Brain microvascular endothelial cell (primary cell): Measurements from ENCODE around the gene PDE4D.

ENCODE experiments used
- DNase-seq: peaks from one replicate; pipeline ENCODE4 v3.0.0-alpha.2; 2020
- H3K27ac ChIP-seq: fragments of 250-450 bp; sonication (Bioruptor Pico); 2 replicates; pipeline ENCODE4 v1.5.1; 2020; ENCODE audit warnings: mild to moderate bottlenecking, moderate library complexity
- H3K27me3 ChIP-seq: fragments of 250-450 bp; sonication (Bioruptor Pico); replicated peaks from 2 replicates; pipeline ENCODE4 v1.5.1; 2020; ENCODE audit warnings: mild to moderate bottlenecking
- H3K36me3 ChIP-seq: fragments of 250-450 bp; sonication (Bioruptor Pico); replicated peaks from 2 replicates; pipeline ENCODE4 v1.5.1; 2020; ENCODE audit warnings: mild to moderate bottlenecking
- H3K4me3 ChIP-seq: 2 replicates; pipeline ENCODE4 v1.5.1; 2011; ENCODE audit warnings: low read depth, mild to moderate bottlenecking, control low read depth, low read length, moderate library complexity
- in situ Hi-C: cut with HindIII; loops from 2 replicates; pipeline ENCODE4 v1.10.0; 2017; ENCODE audit warnings: low sequenced_read_pairs, low pct_ligation_motif_present
- TF ChIP-seq, protein P1 (sequence below): IDR thresholded peaks from 2 replicates; pipeline ENCODE4 v1.5.1; 2011; ENCODE audit warnings: low read depth, mild to moderate bottlenecking, moderate library complexity, low read length, control low read depth, inconsistent platforms; ENCODE audit errors: missing control alignments

PDE4D gene

DNA sequence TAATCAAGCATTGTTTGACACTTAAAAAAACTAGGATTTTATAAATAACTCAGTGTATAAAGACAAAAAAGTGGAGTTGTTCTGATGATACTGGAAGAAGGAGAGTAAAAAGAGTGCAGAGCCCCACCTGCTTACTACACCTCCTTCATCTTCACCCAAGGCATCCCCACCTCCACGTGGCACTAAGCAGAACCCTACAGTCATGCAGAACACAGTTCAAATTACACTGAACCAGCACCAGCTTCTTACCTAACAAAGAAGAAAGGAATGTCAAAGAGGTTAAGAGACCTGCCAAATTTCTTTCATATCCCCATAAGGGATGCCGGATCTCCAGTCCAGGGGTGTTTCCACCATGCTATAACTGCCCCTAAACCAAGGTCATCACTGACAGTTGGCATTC lies 55.5 kb downstream of the PDE4D start:
- in situ Hi-C loops, result no loop called here
- H3K36me3 ChIP-seq, result no peaks in the 10 kb centered on the region
- H3K27ac ChIP-seq, result no peak overlapping the region
- H3K4me3 ChIP-seq, result no peak overlapping the region
- no peaks in the 10 kb centered on the region for H3K27me3 ChIP-seq
- TF ChIP-seq, protein P1, sequence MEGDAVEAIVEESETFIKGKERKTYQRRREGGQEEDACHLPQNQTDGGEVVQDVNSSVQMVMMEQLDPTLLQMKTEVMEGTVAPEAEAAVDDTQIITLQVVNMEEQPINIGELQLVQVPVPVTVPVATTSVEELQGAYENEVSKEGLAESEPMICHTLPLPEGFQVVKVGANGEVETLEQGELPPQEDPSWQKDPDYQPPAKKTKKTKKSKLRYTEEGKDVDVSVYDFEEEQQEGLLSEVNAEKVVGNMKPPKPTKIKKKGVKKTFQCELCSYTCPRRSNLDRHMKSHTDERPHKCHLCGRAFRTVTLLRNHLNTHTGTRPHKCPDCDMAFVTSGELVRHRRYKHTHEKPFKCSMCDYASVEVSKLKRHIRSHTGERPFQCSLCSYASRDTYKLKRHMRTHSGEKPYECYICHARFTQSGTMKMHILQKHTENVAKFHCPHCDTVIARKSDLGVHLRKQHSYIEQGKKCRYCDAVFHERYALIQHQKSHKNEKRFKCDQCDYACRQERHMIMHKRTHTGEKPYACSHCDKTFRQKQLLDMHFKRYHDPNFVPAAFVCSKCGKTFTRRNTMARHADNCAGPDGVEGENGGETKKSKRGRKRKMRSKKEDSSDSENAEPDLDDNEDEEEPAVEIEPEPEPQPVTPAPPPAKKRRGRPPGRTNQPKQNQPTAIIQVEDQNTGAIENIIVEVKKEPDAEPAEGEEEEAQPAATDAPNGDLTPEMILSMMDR, result no peak
- DNase-seq, result no peak

DNA sequence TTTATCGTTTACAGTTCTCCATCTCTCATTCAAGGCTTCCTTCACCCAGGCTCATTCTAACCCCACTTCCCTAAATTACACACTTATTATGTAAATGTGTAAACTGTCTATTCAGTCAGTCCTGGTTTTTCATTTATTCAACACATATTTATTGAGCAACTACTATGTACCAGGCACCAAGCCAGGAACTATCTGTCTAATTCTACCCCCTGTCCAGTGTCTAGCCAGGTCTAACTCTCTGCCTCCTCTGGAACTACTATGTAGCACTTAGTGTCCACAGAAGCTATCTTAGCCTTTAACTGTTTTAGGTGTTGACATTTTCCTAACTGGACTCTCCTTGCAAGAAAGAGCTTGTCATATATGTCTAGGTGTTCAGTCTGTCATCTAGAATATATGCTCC lies 56.5 kb downstream of the PDE4D start:
- no peak overlapping the region for H3K27ac ChIP-seq
- TF ChIP-seq, protein P1, result no peak
- no peaks in the 10 kb centered on the region for H3K27me3 ChIP-seq
- H3K4me3 ChIP-seq, result no peak overlapping the region
- no peak for DNase-seq
- in situ Hi-C loops, result no loop called here
- H3K36me3 ChIP-seq, result no peaks in the 10 kb centered on the region

DNA sequence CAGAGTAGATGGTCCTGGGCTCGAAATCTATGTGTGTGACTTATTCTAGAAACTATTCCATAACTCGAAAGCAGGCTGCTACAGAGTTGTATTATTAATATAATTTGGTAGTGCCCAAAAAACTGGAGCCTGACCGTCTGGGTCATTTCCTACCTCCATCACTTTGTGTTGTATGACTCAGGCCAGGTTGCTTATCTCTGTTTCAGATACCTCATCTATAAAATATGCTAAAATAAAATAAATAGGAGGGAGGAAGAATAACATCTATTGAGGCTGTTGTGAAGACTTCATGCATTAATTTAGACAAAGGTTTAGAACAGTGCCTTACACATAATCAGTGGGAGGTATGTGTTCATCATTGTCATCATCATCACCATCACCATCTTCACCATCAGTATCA lies 57.7 kb downstream of the PDE4D start:
- DNase-seq, result peak; percentile 29
- in situ Hi-C loops, result no loop called here
- Histone ChIP-seq H3K36me3 (no peaks in the 10 kb centered on the region), H3K27me3 (no peaks in the 10 kb centered on the region), H3K27ac (no peak overlapping the region), H3K4me3 (no peak overlapping the region)
- TF ChIP-seq, protein P1, result no peak

DNA sequence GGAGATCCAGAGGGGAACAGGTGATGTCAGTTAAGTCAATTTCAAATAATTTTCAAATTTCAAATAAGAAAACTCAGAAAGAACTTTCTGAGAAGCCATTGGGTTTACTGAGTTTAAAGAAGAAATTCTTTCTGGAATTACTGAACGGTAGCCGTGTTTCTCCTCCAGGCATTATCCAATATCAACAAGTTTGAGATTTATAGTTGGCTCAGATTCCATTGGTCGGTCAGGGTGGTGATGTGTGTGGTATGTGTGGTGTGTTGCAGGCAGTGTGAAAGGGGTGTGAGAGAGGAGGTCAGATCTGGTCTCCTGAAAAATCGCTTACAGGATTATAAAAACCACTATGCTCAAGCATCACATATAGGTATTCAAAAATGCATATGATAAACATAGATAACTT lies 60.1 kb downstream of the PDE4D start:
- TF ChIP-seq, protein P1, result no peak
- DNase-seq, result no peak
- no peak overlapping the region for H3K27ac ChIP-seq
- no peak overlapping the region for H3K4me3 ChIP-seq
- in situ Hi-C loops, result no loop called here
- H3K27me3 ChIP-seq, result no peaks in the 10 kb centered on the region
- no peaks in the 10 kb centered on the region for H3K36me3 ChIP-seq

DNA sequence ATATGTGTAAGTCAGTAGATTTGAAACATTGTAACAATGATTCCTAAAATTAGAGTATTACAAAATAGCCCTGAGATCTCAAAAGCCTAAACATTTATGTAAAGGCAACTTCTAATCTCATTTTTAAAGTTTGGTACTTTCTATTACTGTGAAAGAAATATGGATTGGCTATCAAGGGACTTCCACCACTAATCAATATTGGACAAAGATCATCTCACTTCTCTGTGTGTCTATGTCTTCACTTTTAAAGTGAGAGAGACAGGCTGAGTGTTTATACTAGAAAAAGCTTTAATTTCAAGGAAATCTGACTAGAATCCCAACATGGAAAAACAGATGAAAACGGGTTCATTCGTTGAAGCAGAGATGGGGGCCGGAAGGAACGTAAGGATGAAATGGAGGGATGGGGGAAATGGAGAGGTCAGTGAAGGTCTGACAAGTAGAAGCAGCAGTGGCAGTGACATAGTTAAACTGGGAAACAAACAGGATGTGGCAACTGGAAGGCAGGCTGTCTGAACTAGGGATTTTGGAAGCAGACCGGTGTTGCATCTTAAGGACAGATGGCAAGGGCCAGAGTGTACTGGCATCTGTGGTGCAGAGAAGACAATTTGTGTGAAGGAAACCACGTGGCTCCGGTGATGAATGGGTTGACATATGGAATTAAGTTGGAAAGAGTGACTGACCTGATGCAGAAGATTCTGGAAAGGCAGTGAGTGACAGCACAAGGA lies 60.8 kb downstream of the PDE4D start:
- H3K36me3 ChIP-seq, result no peaks in the 10 kb centered on the region
- DNase-seq, result no peak
- H3K27ac ChIP-seq, result no peak overlapping the region
- H3K27me3 ChIP-seq, result no peaks in the 10 kb centered on the region
- in situ Hi-C loops, result no loop called here
- no peak overlapping the region for H3K4me3 ChIP-seq
- TF ChIP-seq, protein P1, result no peak
